Measurements from ENCODE around the gene KCND1.

KCND1 gene

DNA sequence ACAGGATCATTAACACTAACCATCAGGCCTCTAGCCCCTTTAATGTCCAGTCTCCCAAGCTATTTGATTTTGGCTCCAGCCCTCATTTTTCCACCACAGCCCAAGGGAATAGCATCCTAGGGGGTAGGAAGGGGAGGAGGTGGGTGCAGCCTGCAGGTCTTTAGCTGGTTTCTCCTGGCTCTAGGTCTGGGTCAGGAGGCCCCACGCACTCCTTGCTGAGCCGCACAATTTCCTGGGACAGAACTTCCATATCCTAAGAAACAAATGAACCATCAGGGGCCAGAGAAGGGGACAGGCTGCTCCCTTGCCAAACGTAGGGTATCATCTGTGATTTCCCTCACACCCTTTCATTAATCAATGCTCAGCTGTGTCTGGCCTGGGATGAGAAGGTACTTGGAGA is 2.4 kb upstream of the KCND1 start:
- DNase-seq = no peak

DNA sequence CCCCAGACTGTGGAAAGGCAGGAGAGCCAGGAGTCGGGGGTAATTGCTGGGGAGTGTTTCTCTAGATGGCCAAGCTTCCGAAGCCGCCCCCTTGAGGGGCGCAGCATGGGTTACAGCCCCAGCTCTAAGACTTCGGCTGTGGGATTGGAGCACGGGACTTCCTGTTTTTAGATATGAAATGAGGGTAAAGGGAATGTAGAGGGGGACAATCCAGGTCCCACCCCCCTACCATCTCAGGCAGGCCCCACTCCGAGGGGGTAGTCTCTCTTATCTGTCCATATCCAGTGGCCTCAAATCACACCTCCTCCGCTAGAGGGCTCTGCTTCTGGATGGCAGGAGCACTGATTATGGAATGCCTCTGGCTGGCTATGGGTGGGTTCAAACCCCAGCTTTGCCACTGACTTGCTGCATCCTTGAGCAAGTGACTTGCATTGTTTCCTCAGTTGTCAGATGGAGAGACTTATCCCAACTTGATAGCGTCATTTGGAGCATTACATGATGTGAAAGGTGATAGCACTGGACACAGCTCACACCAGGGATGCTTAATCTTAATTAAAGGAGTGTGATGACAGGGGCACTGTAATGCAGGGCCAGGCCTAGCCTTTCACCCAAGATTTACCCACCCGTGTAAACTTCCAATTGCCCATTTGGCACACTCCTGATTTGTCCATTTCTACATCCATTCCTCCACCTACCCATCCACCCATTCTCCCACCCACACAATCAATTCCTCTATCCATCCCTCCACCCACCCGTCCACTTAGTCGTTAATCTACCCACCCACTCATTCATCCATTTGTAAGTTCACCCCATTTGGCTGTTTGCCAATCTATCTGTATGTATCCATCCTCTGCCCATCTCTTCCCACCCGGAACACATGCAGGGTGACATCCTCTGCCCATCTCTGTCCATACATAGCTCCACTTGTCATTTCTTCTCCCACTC is 848 bp upstream of the KCND1 start:
- DNase-seq = no peak

DNA sequence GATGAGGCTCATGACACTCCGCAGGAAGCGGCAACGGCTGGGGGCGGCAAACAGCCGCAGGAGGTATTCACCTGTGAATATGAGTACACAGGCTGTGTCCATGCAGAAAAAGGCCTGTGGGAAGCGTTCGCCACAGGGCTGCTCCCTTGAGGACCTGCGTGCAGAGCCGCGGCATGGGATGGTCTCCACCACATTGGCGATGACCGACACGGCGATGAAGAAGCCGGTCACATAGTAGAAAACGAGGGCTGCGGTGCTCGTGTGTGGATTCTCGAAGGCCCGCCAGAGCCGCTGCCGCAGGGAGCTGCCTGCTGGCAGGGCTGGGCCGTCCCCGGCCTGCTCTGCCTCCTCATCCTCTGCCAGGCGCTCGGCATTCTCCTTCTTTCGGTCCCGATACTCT is 2.2 kb downstream of the KCND1 start:
- no peak for DNase-seq

DNA sequence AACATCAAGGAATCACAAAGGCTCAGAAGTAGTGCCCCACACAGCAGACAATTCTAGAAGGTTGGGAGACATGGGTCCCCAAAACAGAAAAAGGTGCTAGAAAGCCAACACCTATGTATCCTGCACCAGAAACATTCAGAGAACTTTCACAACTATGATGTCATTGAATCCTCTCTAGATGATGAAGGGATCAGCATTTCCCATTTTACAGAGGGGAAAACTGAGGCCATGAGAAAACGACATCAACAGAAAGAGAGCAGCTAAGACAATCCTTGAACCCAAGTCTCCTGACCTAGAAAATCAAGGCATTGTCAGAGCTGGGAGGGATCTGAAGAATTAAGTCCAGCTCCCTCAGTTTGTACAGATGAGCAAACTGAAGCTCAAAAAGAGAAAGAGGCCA is 3.3 kb downstream of the KCND1 start:
- no peak for DNase-seq

DNA sequence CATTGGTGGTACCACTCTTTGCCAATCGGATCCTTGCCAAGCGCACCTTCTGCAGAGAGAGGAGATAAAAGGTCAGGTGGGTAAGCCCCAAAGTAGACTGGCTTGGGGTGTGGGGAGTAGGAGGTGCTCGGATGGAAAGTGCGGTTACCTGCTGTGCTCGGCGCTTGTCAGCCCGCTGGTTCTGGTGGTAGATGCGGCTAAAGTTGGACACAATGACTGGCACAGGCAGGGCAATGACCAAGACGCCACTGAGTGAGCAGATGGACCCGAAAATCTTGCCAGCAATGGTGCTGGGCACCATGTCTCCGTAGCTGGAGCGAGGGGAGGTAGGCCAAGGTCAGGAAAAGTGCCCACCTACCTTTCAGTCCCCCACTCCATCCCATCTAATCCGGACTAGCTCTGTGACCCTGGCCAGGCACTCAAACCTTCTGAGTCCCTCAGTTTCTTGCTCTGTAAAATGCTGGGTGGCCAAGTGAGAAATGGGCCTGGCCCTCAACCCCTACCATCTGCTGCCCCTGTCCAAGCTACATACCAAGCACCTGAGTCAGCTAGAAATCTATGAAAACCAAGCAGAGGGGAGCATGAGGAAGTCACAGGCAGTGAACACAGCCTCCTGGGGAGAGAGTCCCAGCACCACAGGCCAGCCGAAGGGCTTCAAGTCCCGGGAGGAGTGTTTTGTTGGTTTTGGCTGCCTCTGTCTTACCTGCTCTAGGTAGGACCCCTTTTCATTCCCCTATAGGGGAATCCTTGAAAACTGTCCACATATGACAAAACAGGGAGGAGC is 4.7 kb downstream of the KCND1 start:
- no peak for DNase-seq

DNA sequence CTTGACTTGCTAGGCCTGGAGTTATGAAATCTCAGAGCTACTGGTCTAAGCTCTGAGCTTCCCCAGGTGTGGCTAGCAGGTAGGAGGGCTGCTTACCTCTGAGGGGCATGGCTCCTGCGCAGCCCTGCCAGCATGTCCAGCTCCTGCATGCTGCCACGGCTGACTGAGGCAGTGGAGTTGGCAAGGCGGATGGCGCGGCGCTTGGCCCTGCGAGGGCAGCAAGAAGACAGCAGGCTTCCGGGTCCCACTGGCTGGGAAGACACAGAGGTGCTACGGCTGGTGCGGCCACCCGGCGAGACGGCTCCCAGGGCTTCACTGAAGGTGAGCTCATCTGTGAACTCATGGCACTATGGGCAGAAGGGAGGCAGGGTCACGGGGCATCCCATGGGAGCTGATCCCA is 5.7 kb downstream of the KCND1 start:
- DNase-seq = no peak

DNA sequence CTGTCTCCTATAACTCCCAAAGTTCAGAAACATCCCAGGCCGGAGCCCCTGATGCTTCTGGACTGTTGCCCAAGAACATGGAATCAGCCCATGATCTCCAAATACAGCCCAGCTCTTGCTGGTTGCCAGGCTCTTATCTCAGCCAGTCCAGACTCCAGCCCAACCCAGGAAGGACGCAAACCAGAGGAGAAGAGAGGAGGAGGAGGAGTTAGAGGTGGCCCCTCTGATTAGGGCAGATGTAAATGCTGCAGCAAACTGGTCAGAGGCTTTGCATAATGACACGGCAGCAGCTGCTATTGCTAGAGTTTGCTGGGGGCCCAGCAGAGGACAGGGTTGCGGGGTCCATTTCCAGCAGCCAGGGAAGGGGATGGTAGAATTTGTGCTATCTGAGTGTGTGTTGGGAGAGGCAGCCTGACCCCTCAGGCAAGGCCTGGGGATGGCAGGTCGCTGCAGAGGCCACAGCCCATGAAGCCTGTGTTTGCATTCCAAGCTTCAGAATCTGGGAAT is 10.0 kb downstream of the KCND1 start:
- DNase-seq = no peak

DNA sequence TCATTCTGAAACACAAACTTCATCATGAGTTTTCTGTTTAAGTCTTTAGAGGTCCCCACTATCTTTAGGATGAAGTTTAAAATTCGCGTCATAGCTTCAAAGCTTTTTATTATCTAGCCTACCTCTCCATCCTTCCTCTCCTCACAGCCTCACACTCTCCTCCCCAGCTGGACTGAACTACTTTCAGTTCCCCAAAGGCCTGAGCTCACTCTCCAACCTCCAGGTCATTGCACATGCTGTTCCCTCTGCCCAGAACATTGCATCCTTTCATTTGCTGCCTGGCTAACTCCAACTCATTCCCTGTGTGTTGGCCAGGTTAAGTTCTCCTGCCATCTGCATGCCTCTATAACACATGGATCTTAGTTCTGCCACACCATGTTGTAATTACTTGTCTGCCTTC is 11.4 kb downstream of the KCND1 start:
- DNase-seq = no peak

DNA sequence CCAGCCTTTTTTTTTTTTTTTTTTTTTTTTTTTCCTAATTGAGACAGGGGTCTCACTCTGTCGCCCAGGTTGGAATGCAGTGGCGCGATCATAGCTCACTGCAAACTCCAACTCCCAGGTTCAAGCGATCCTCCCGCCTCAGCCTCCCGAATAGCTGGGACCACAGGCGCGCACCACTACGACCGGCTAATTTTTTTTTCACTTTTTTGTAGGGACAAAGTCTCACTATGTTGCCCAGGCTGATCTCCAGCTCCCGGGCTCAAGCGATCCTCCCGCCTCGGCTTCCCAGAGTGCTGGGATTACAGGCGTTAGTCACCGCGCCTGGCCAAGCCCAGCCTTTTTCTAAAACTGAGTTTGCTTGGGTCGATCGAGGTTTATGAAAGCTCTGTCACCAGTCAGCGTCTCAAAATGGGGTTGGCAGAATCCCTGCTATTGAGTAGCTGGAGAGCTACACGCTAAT is 13.0 kb downstream of the KCND1 start:
- peak; percentile 8 for DNase-seq

DNA sequence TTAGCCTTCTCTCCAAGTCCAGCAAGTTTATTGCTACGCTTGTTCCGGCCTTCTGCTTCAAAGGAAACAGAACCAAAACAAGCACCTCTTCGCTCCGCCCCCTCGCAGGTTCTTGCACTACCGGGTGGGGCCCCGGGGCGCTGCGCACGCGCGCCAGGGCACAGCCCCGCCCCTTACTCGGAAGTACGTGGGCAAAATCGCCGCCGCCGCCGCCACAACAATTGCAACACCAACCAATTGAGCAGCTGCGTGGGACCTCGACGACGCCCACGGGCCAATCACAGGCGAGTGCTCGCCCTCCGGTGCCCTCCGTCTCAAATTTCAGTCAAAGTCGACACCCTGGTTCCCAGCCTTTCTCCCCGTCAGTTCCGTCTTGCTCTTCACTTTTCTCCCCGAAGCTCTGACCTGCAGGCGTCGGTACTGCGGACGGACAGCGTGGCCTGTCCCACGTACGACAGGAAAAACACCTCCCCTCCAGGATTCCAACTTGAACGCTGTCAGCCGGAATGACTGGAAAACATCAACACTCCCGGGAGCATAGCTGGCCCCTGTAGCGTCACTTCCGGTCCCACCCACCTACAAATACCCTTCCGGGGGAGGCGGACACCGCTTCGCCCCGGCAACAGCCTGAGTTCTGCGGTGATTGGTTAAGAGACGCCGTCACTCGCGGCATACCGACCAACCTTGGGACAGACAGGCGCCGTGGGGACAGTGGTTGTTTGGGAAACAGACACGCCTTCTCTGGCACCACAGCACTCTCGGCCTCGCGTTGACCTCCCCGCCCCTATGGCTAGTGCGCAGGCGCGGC is 13.6 kb downstream of the KCND1 start:
- peak; percentile 90 for DNase-seq

DNA sequence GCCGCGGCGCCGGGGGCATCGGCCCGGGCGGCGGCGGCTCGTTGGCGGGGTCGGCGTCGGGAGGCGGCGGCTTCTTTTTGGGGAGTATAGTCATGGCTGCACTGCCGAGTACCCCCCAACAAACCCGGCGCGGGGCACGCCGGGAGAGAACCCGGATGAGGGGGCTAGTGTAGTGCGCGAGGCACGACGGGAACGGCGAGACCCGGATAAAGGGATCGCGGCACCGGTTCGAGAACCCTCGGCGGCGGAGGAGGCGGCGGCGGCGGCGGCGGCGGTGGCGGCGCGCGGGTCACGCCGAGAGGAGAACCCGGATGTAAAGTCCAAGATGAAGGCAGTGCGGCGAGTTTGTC is 14.2 kb downstream of the KCND1 start, which contains the start of gene OTUD5:
Gene OTUD5 (minus strand): TSS at position 131 of the 350 bp plus-strand sequence. CDS start 37 bp downstream, at position 94.
- DNase-seq = no peak

DNA sequence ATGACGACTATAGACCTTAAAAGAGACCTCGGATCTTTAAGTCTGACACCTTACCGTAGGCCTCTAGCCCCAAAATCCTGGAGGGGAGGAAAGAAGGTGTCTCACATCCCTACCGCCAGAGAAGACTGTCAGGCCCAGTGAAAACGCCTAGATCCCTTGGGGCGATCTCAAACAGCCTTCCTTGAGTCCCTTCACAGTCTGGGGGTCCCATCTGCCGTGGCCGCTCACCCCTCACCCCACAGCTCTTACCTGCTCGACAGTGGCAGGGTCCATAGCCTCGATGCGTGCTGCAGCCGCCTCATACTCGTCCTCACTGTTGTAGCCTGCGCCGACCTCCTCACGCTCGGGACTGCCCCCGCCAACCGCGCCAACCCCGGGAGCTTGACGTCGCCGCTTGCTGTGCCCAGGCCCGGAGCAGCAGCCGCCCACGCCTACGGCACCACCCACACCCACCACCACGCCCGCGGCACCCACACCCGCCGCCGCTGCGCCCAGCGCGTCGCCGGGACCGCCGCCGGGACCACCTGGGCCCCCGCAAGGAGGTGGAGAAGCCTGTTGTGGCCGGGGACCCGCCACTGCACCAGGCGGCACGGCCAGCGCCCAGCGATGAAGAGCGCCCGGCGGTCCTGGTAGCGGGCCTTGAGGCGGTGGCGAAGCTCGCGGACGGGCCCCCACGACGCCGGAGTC is 14.8 kb downstream of the KCND1 start:
- no peak for DNase-seq

DNA sequence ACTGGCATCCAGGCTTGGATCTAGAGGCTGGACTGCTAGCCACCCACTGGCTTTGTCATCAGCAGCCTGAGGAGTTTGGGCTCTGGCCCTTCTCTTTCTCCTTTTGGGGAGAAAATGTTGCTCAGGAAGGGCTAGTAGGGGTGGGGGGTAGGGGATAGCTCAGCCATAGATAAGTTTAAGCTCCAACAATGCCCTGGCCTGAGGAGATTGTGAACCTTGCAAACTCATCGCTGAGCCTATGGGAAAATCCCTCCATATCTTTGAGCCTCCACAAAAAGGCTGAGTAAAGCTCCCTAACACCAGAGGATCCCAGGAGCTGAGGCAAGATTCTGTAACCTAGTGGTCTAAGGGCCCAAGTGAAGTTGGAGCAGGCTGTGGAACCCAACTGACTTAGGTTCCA is 23.1 kb downstream of the KCND1 start:
- no peak for DNase-seq

DNA sequence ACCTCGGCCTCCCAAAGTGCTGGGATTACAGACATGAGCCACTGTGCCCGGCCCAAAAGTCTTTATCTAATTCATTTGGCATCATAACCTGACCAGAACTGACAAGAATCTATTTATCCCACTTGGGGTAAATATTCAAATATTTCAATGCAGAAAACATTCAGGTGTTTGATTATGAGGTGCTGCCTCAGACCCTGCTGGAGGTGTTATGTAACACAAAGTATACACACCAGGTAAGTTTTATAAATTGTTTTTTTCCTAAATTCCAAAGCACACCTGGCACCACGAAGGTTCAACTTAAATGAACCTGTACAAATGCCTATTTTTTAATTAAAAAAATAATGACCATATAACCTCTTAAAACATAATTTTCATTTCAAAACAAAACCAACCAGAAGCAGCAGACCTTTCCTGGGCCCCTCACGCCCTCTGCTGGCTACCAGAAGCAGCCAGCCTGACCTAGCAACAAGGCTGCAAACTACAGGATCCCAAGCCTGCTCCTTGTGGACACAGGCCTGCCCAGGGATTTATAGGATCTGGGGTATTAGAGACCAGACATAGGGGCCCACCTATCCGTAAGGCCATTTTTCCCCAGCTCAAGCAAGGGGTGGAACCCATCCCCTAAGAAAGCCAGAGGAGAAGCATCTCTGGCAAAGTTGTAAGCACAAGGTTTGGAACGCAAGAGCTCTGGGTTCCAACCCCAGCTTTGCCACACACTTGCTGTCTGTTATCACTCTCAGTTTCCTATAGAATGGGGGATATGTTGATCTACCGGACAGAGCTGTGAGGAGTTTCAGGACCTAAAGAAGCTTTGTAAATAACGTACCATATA is 25.9 kb downstream of the KCND1 start:
- peak; percentile 5 for DNase-seq

DNA sequence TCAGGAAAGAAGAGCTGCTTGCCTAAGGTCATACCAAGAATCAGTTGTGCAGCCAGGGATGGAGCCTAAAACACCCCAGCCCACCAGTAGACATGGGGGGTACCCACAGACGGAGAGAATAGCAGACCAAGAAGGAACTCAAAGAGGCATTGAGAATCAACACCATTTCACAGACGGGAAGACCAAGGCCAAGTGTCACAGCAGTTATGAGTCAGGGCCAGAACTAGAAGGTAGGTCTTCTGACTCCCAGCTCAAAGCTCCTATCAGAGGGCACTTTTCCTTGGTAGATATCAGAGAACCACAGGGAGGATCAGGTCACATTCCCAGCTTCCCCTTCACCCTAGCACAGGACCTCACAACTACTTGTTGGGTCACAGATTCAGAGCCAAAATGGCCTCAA is 28.7 kb downstream of the KCND1 start:
- DNase-seq = no peak

DNA sequence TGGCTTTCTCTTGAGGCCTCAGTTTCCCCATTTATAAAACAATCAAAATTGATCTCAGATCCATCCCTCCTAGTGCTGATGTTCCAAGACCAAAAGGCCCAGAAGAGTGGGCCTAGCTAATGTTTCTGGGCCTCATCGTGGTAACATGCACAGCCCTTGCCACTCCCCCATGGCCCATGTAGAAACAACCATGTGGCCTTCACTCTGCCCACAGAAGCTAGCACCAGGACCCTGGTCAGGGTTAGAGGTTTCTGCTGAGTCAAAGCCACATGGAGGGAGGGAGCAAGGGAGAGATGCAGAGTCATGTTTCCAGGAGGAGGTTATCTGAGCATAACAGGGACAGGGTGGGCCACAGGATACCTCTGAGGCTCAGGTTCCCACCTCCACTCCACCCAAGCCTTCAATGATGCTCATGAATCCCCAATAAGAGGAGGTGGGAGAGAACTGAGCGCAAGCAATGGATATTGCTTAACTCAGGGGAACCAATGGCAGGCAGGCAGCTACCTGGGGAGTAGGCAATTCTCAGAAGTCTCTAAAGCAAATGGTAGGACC is 31.2 kb downstream of the KCND1 start:
- DNase-seq = no peak

DNA sequence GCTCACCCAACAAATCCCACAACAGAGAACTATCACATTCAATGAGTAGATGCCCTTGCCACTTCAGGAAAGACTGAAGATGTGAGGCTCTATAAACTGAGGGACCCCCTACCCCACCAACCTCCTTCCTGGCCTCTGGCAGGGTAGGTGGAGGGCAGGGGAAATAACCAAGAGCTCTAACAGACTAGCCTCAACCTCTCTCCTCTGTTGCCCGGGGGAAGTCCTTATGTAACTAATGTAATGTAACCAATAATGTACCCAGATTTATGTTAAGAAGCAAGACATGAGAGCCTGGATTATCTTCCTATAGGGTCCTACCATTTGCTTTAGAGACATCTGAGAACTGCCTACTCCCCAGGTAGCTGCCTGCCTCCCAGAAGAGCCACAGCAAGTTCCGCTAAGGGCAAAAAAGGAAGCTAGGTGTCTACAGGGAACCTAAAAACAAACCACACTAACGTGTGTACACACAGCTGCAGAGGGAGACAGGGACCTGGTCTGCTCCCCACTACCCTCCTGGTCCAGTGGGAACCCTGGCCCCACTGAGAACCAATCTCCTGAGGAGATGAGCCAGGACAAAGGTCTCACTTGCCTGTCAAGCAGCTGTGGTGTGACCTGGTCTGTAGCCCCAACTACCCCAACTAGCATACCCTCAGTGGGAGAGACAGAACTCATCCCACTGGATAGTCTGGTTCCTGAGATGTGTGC is 32.0 kb downstream of the KCND1 start:
- DNase-seq = no peak

DNA sequence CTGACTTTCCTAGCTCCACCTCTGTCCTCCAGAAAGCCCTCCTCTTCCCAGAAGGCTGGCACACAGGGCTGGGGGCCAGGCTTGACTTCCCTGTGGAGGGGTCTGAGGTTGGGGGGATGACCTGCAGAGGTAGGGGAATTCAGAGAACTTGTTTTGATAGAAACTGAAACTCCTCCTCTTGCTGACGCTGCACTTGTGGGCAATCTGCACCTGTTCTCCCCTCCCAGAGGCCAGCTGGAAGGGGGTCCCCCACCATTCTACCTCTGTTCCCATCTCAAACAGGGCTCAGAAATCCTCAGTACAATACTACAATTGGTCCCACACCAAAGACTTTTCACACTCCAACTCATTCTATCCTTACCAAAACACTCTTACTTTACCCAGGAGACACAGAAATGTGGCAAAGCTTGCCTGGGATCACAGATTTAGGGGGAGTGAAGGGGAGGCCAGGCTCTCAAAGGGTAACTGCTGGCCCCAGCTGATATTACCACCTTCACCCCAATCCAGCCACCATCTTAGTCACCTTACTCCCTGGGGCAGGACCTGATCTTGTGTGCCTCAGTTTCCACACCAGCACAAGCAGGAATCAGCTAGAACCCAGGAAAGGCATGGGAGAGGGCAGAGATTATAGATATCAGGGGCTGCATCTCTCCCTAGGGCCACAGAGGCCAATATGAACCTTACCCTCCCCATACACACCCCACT is 32.8 kb downstream of the KCND1 start:
- no peak for DNase-seq

DNA sequence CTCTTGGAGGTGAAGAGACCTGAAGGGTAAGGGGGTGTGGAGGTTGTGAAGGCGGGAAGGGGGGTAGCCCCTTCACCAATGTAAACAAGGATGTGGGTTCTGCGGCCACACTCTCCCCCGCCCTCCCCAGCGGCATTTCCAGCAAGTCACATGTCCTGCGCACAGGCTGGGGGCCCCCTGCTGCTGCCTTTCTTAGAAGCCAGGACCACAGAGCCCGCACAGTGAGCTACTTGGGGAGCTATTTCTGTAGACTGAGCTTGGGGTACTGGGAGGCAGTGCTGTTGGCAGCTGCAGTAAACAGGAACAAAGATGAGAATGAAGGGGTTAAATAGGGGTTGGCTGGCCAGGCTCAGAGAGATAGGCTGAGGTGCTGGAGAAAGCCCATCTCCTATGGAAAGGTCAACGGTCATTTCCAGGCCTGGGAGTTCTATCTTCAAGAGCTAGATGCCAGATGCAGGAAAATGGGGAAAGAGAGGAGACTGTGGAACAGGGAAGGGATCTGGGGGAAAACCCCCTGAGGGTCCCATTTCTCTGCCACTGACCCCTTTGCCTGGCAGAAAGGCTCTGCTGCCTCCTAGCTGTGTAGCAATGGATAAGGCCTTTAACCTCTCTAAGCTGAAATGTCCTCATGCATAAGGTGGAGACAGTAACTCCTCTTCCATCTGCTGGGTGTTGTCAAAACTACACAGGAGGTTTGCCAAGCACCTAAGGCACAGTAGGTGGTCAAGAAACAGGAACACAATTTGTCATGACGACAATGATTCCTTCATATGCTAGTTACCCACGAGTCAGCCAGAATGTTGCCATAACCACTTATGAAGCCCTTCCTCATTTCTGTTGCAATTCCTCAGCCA is 34.4 kb downstream of the KCND1 start:
- DNase-seq = no peak

Measured in amniotic stem cell (primary cell).